Activated naive CD8-positive, alpha-beta T cell treated with anti-CD3 and anti-CD28 coated beads, Interleukin-2, amount 10 ng/mL, durations not matched to agents 7 days and 5 days (primary cell): ENCODE results near the gene CRHR1. TPM values are rescaled to one million over a fixed set of nuclear protein-coding genes. Genes with fewer than 3 reads are reported as not detected.

Experiments used
- ATAC-seq: fragments of 150-1000 bp; cut with Tn5 transposase; one replicate; pipeline ENCODE4 v1.10.0; 2021; ENCODE audit warnings: low read depth, moderate library complexity
- POLR2A ChIA-PET: fragments of 350-600 bp; sonication (Branson Sonifier 250); formaldehyde crosslinking; loops from one replicate; lab custom pipeline; 2021; ENCODE audit warnings: antibody characterized with exemption; lab: Charles Lee
- DNase-seq: peaks from one replicate; pipeline ENCODE4 v3.0.0; 2021
- H3K27ac Mint-ChIP-seq: one replicate; pipeline ENCODE4 v1.8.0; 2022; ENCODE audit warnings: mild to moderate bottlenecking, mixed read lengths
- H3K27me3 Mint-ChIP-seq: one replicate; pipeline ENCODE4 v1.8.0; 2022; ENCODE audit warnings: mild to moderate bottlenecking, moderate library complexity, mixed read lengths
- H3K36me3 Mint-ChIP-seq: one replicate; pipeline ENCODE4 v1.8.0; 2021; ENCODE audit warnings: mild to moderate bottlenecking, mixed read lengths
- H3K4me1 Mint-ChIP-seq: one replicate; pipeline ENCODE4 v1.8.0; 2021; ENCODE audit warnings: mixed read lengths
- H3K4me3 Mint-ChIP-seq: one replicate; pipeline ENCODE4 v1.8.0; 2022; ENCODE audit warnings: mild to moderate bottlenecking, moderate library complexity, mixed read lengths
- H3K9me3 Mint-ChIP-seq: one replicate; pipeline ENCODE4 v1.8.0; 2021; ENCODE audit warnings: mixed read lengths
- total RNA-seq, 2 experiments: library from RNA; stranded (reverse); gene quantifications; one replicate each; pipeline ENCODE4 v1.2.3, GENCODE V29; 2021

The CRHR1 gene
- total RNA-seq, 2 experiments from 2014 or later: not detected

GRCh38 chr17:45787044-45787443 is 2.9 kb downstream of the CRHR1 start:
- peaks cover 2% of the 10 kb centered on the region for H3K4me1 Mint-ChIP-seq
- POLR2A ChIA-PET: no interaction called here
- ATAC-seq (no peak), DNase-seq (no peak)
- peaks cover 63% of the 10 kb centered on the region for H3K27me3 Mint-ChIP-seq
- H3K4me3 Mint-ChIP-seq: no peak overlapping the region
- H3K27ac Mint-ChIP-seq: no peak overlapping the region
- H3K36me3 Mint-ChIP-seq: no peaks in the 10 kb centered on the region
- H3K9me3 Mint-ChIP-seq: no peaks in the 10 kb centered on the region

- no peak overlapping the region for H3K4me3 Mint-ChIP-seq
- no peak overlapping the region for H3K27ac Mint-ChIP-seq
- POLR2A ChIA-PET: no interaction called here
- no peaks in the 10 kb centered on the region for H3K9me3 Mint-ChIP-seq
- no peak for ATAC-seq
- DNase-seq: no peak
- H3K4me1 Mint-ChIP-seq: peaks cover 2% of the 10 kb centered on the region
- H3K27me3 Mint-ChIP-seq: peaks cover 62% of the 10 kb centered on the region
- H3K36me3 Mint-ChIP-seq: no peaks in the 10 kb centered on the region
These were observed 3.5 kb downstream of the CRHR1 start for GRCh38 chr17:45787656-45788055.

GRCh38 chr17:45788057-45788456 is 3.9 kb downstream of the CRHR1 start:
- H3K27me3 Mint-ChIP-seq: peaks cover 58% of the 10 kb centered on the region
- no peaks in the 10 kb centered on the region for H3K9me3 Mint-ChIP-seq
- no peak overlapping the region for H3K4me3 Mint-ChIP-seq
- H3K27ac Mint-ChIP-seq: no peak overlapping the region
- DNase-seq (no peak), ATAC-seq (no peak)
- H3K36me3 Mint-ChIP-seq: no peaks in the 10 kb centered on the region
- peaks cover 2% of the 10 kb centered on the region for H3K4me1 Mint-ChIP-seq
- POLR2A ChIA-PET: no interaction called here

- peaks cover 49% of the 10 kb centered on the region for H3K27me3 Mint-ChIP-seq
- ATAC-seq: no peak
- no peak overlapping the region for H3K27ac Mint-ChIP-seq
- POLR2A ChIA-PET: no interaction called here
- DNase-seq: no peak
- H3K4me3 Mint-ChIP-seq: no peak overlapping the region
- no peaks in the 10 kb centered on the region for H3K9me3 Mint-ChIP-seq
- no peaks in the 10 kb centered on the region for H3K4me1 Mint-ChIP-seq
- no peaks in the 10 kb centered on the region for H3K36me3 Mint-ChIP-seq
These were observed 5.8 kb downstream of the CRHR1 start for GRCh38 chr17:45789874-45790273.

- ATAC-seq: no peak
- H3K27ac Mint-ChIP-seq: no peak overlapping the region
- H3K4me3 Mint-ChIP-seq: no peak overlapping the region
- no peaks in the 10 kb centered on the region for H3K9me3 Mint-ChIP-seq
- H3K27me3 Mint-ChIP-seq: peaks cover 46% of the 10 kb centered on the region
- POLR2A ChIA-PET: no interaction called here
- no peaks in the 10 kb centered on the region for H3K36me3 Mint-ChIP-seq
- no peak for DNase-seq
- no peaks in the 10 kb centered on the region for H3K4me1 Mint-ChIP-seq
These were observed 6.3 kb downstream of the CRHR1 start for GRCh38 chr17:45790296-45790922.

- Mint-ChIP-seq H3K9me3 (no peaks in the 10 kb centered on the region), H3K27me3 (peaks cover 39% of the 10 kb centered on the region), H3K36me3 (no peaks in the 10 kb centered on the region), H3K27ac (no peak overlapping the region), H3K4me1 (no peaks in the 10 kb centered on the region), H3K4me3 (no peak overlapping the region)
- no peak for ATAC-seq
- DNase-seq: no peak
- POLR2A ChIA-PET: no interaction called here
These were observed 7.0 kb downstream of the CRHR1 start for GRCh38 chr17:45791041-45791582.

- ATAC-seq (no peak), DNase-seq (no peak)
- Mint-ChIP-seq H3K9me3 (no peaks in the 10 kb centered on the region), H3K27ac (no peak overlapping the region), H3K36me3 (no peaks in the 10 kb centered on the region), H3K4me1 (no peaks in the 10 kb centered on the region), H3K4me3 (no peak overlapping the region), H3K27me3 (peaks cover 38% of the 10 kb centered on the region)
- POLR2A ChIA-PET: no interaction called here
These were observed 7.8 kb downstream of the CRHR1 start for GRCh38 chr17:45791935-45792334.

- POLR2A ChIA-PET: no interaction called here
- Mint-ChIP-seq H3K4me3 (no peak overlapping the region), H3K36me3 (no peaks in the 10 kb centered on the region), H3K9me3 (no peaks in the 10 kb centered on the region), H3K27ac (no peak overlapping the region), H3K27me3 (peaks cover 36% of the 10 kb centered on the region), H3K4me1 (no peaks in the 10 kb centered on the region)
- no peak for ATAC-seq
- DNase-seq: no peak
These were observed 8.3 kb downstream of the CRHR1 start for GRCh38 chr17:45792437-45792836.

GRCh38 chr17:45792995-45793755 is 9.1 kb downstream of the CRHR1 start:
- Mint-ChIP-seq H3K27ac (no peak overlapping the region), H3K9me3 (no peaks in the 10 kb centered on the region), H3K4me1 (no peaks in the 10 kb centered on the region), H3K27me3 (peaks cover 30% of the 10 kb centered on the region), H3K4me3 (no peak overlapping the region), H3K36me3 (no peaks in the 10 kb centered on the region)
- DNase-seq (no peak), ATAC-seq (no peak)
- POLR2A ChIA-PET: no interaction called here

- ATAC-seq (no peak), DNase-seq (no peak)
- H3K4me3 Mint-ChIP-seq: no peak overlapping the region
- no peaks in the 10 kb centered on the region for H3K9me3 Mint-ChIP-seq
- no peaks in the 10 kb centered on the region for H3K36me3 Mint-ChIP-seq
- H3K27ac Mint-ChIP-seq: no peak overlapping the region
- POLR2A ChIA-PET: no interaction called here
- peaks cover 23% of the 10 kb centered on the region for H3K27me3 Mint-ChIP-seq
- no peaks in the 10 kb centered on the region for H3K4me1 Mint-ChIP-seq
These were observed 9.9 kb downstream of the CRHR1 start for GRCh38 chr17:45793999-45794540.

GRCh38 chr17:45794840-45795239 is 10.7 kb downstream of the CRHR1 start:
- DNase-seq (no peak), ATAC-seq (no peak)
- no peaks in the 10 kb centered on the region for H3K9me3 Mint-ChIP-seq
- POLR2A ChIA-PET: no interaction called here
- peaks cover 17% of the 10 kb centered on the region for H3K27me3 Mint-ChIP-seq
- no peaks in the 10 kb centered on the region for H3K4me1 Mint-ChIP-seq
- H3K36me3 Mint-ChIP-seq: no peaks in the 10 kb centered on the region
- no peak overlapping the region for H3K4me3 Mint-ChIP-seq
- H3K27ac Mint-ChIP-seq: no peak overlapping the region

- H3K27ac Mint-ChIP-seq: no peak overlapping the region
- no peak overlapping the region for H3K4me3 Mint-ChIP-seq
- no peak for DNase-seq
These were observed 16.7 kb downstream of the CRHR1 start for GRCh38 chr17:45800816-45801215.

GRCh38 chr17:45801421-45801820 is 17.3 kb downstream of the CRHR1 start:
- peaks cover 21% of the 10 kb centered on the region for H3K27me3 Mint-ChIP-seq

More at GRCh38 chr17:45800816-45801215, 16.7 kb downstream of the CRHR1 start:
- POLR2A ChIA-PET: no interaction called here
- H3K9me3 Mint-ChIP-seq: no peaks in the 10 kb centered on the region
- H3K27me3 Mint-ChIP-seq: peaks cover 22% of the 10 kb centered on the region
- H3K4me1 Mint-ChIP-seq: no peaks in the 10 kb centered on the region
- no peak for ATAC-seq
- H3K36me3 Mint-ChIP-seq: no peaks in the 10 kb centered on the region

GRCh38 chr17:45808845-45809244 is 24.7 kb downstream of the CRHR1 start:
- DNase-seq (no peak), ATAC-seq (no peak)
- H3K9me3 Mint-ChIP-seq: no peaks in the 10 kb centered on the region
- no peaks in the 10 kb centered on the region for H3K4me1 Mint-ChIP-seq
- H3K36me3 Mint-ChIP-seq: no peaks in the 10 kb centered on the region
- no peak overlapping the region for H3K27ac Mint-ChIP-seq
- POLR2A ChIA-PET: no interaction called here
- peaks cover 9% of the 10 kb centered on the region for H3K27me3 Mint-ChIP-seq
- H3K4me3 Mint-ChIP-seq: no peak overlapping the region

More at GRCh38 chr17:45801421-45801820, 17.3 kb downstream of the CRHR1 start:
- DNase-seq: no peak
- H3K4me3 Mint-ChIP-seq: no peak overlapping the region
- POLR2A ChIA-PET: no interaction called here
- H3K9me3 Mint-ChIP-seq: no peaks in the 10 kb centered on the region
- ATAC-seq: no peak
- H3K4me1 Mint-ChIP-seq: no peaks in the 10 kb centered on the region
- H3K27ac Mint-ChIP-seq: no peak overlapping the region
- no peaks in the 10 kb centered on the region for H3K36me3 Mint-ChIP-seq
